Suprapubic skin (tissue), 3 donors: ENCODE results near the gene TULP4.

Experiments used
- CTCF ChIP-seq, 2 donors: fragments of 200-600 bp in 1 of 2; fragments of 450-650 bp in 1 of 2; sonication (generic) in 1 of 2; IDR thresholded peaks; one replicate each; pipeline ENCODE4 v1.5.1; 2016 to 2019; ENCODE audit warnings: antibody characterized with exemption in 2 of 2, mild to moderate bottlenecking in 1 of 2, moderate library complexity in 1 of 2
- EP300 ChIP-seq: sonication (generic); formaldehyde crosslinking; IDR thresholded peaks from one replicate; pipeline ENCODE4 v1.6.1; 2017; ENCODE audit warnings: antibody characterized with exemption
- POLR2A ChIP-seq, 2 donors: fragments of 450-650 bp; IDR thresholded peaks; one replicate each; pipeline ENCODE4 v1.6.1; 2017; ENCODE audit warnings: antibody characterized with exemption in 2 of 2, mild to moderate bottlenecking in 2 of 2, moderate library complexity in 2 of 2

GRCh38 chr6:158369241-158369640 lies 57.0 kb downstream of the TULP4 start:
- TF ChIP-seq CTCF (IDR thresholded peaks at IDR 0.05) = no peak
- no peak for TF ChIP-seq POLR2A (IDR thresholded peaks at IDR 0.05)
- TF ChIP-seq EP300 = no peak
